ENCODE results near the gene DMRT2.

DNA sequence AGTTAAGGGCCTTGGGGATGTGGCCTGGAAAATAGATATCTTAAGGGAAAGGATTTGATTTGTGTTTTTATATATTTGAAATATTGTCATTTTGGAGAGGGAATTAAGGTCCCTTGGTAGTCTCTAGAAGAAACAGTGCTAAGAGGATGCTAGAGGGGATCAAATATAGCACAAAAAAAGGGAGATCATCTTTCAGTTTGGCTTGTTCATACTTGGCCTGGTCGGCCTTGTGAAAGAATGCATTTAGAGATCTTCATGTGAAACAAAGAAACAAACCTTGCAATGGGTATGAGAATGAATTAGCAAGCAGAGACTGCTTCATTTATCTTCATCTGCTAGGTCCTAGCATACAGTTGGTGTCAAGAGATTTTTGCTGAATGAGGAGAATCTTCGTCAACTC, 15.0 kb downstream of the DMRT2 start:
- TF ChIP-seq POLR2A (IDR thresholded peaks at IDR 0.05): no peak
- TF ChIP-seq, protein P1, sequence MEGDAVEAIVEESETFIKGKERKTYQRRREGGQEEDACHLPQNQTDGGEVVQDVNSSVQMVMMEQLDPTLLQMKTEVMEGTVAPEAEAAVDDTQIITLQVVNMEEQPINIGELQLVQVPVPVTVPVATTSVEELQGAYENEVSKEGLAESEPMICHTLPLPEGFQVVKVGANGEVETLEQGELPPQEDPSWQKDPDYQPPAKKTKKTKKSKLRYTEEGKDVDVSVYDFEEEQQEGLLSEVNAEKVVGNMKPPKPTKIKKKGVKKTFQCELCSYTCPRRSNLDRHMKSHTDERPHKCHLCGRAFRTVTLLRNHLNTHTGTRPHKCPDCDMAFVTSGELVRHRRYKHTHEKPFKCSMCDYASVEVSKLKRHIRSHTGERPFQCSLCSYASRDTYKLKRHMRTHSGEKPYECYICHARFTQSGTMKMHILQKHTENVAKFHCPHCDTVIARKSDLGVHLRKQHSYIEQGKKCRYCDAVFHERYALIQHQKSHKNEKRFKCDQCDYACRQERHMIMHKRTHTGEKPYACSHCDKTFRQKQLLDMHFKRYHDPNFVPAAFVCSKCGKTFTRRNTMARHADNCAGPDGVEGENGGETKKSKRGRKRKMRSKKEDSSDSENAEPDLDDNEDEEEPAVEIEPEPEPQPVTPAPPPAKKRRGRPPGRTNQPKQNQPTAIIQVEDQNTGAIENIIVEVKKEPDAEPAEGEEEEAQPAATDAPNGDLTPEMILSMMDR (IDR thresholded peaks at IDR 0.05): no peak

All from thyroid gland (tissue), 4 donors.